DMS79 treated with DMSO at 0.1 percent for 48 hours (cell line): Measurements from ENCODE around the gene MYLK2.

Experiments
- DNase-seq: peaks from one replicate; lab custom pipeline; 2025; lab: John Stamatoyannopoulos, UW

The MYLK2 gene

DNA sequence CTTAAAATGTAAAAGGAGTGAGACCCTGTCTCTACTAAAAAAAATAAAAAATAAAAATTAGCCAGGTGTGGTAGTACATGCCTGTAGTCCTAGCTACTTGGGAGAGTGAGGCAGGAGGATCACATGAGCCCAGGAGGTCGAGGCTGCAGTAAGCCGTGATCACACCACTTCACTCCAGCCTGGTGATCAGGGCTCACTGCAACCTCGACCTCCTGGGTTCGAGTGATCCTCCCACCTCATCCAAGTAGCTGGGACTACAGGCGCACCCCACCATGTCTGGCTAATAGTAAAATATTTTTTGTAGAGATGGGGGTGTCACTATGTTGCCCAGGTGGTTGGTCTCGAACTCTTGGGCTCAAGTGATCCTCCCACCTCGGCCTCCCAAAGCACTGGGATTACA, 34.3 kb downstream of the MYLK2 start:
- DNase-seq: no peak

DNA sequence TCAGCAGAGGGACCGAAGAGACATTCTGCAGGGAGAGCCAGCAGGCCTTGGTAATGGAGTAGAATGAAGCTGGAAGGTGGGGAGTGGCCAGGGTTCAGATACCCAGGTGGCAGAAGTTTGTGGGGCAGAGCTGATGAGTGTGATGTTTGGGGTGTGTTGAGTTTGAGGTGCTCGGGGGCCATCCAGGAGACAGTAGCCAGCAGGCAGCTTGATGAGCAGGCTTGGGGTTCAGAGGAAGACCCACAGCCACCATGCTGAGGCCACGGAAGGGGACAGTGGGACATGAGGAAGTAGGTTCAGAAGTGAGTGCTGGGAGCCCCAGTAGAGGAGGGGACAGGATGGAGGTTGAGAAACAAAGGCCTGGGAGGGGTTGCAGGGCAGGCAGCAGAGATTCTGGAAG, 37.4 kb downstream of the MYLK2 start:
- DNase-seq: no peak

DNA sequence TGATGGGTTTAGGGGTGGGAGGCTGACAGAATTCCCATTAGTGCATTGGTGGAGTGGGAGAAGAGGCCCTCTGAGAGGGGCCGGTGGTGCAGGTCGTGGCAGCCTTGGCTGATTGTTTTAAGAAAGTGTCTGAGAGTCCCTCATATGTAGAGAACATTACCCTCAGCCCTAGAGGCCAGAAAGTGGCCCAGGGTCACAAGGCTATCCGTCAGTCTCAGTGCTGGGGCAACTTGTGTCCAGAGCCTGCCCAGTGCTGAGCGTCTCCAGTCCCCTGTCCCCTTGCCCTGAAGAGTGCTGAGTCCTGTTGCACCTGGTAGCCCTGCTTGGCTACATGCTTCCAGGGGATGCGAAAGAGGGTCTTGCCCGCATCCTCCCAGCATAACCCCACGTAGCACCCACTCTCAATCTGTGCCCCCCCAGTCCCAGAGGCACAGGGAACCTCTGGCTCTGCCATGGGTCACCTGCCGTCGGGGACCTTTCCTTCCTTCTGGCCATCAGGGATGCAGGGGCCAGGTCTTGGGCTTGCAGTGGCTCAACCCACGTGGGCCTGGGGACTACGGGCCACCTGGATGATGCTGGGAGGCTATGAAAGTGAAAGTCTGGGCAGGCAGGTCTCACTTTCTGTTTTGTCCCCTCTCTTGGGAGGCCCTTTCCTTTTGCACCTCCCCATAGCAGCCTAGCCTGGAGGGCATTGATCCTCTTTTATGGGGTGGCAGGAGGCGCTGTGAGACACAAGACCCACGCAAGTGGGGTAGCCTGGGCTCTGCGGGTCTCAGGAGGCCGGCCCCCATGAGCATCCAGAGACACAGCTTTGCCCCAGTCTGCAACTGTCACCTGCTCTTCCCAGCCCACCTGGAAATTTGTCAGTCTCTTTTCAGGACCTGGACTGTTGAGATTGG, 39.0 kb downstream of the MYLK2 start:
- DNase-seq: no peak

DNA sequence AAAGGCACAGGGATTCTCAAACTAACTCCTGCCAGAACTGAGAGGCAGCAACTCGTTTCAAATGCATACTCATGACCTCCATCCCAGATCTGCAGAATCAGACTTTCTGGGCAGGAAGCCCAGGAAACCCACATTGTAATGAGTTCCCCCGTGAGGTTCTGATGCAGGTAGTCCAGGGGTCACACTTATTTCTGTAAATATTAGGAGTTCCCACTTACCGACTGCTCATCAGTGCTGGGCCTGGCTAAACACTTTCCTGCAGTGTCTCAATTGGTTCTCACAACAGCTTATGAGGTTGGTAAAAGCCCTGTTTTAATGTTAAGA, 39.6 kb downstream of the MYLK2 start:
- DNase-seq: no peak

DNA sequence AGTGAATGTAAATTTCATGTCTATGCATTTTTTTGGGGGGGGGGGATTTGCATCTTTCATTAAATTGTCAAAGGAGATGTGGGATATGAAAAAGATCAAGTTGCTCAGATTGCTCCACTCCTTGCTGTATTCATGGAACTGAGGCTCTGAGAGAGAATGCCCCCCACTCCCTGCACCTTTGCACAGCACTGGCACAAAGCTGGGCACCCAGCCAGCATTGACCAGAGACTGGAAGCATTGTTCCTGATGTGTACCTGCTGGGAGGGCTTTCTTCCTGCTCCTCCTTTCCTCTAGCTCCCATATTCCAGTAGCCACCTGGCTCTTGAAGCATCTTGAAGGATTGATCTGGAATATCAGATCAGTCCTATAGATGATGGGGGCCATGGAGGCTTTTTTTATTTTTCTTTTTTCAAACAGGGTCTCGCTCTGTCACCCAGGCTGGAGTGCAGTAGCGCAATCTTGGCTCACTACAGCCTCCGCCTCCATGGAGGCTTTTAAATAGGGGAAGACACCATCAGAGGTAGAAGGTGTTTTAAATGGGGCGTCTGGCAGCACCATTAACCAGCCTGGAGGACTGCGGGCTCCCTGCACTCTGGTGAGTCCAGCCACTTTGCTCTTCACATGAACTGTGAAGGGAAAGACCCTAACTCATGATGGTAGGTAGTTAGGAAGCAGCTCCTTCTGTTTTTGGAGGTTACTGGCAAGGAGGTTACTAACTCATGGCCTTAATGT, 40.3 kb downstream of the MYLK2 start:
- DNase-seq: no peak

DNA sequence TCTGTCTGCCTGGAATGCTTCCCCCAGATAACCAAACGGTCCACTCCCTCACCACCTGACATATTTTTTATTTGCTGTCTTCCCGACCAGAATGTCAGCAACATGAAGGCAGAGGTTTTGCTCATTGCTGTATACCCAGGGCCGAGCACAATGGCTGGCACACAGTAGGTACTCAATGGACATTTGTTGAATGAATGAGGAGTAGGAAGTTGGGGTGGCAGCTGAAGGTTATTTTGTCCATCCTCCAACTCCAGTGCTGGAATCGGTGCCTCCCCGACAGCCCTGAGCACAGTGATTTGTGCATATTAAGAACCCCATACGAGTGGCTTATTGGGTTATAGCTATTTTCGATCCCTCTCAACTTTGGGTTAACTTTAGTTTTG, 40.8 kb downstream of the MYLK2 start:
- no peak for DNase-seq

DNA sequence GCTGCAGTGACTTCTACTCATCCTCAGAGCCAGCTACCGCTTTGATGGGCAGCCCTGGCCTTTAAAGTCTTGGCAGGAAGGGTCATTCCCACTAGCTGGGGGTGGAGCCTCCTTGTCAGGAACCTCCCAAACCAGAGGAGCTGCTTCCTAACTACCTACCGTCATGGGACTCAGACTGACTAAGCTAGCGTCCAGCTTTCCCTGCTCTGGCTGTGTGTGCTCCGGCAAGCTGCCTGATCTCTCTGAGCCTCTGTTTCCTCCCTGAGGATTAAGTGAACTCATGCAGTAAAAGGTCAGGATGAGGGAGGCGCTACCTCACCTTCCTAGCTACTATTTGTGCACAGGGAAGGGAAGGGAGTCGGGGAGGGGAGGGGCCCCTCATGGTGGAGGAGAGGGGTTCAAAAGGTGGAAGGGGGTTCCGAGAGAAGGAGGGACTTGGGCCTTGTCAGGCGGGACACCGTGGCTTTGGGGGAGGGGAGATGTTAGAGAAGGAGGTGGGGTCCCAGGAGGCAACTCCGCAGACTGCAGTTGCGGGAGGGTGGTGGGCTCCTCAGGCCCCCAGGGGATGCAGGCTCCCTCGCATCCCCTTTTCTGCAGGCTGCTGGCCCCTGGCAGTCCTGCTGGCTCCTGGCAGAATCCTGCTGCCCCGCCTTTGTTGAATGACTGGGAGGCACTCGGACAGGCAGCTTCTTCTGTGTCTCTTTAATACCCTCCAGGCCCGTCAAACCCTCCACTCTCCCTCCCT, 41.4 kb downstream of the MYLK2 start:
- no peak for DNase-seq

DNA sequence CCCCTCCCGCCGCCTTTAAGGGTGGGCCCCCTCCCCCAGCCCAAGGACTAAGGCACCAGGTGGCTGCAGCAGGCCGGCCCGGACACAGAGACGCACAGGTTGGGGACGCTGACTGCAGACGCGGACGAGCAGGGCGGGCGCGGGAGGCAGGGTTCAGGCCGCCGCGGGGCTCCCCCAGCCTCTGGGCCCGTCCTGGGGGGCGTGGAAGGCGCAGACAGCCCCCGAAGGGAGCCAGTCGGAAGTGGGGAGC, 41.9 kb downstream of the MYLK2 start:
- DNase-seq: peak; percentile 35

DNA sequence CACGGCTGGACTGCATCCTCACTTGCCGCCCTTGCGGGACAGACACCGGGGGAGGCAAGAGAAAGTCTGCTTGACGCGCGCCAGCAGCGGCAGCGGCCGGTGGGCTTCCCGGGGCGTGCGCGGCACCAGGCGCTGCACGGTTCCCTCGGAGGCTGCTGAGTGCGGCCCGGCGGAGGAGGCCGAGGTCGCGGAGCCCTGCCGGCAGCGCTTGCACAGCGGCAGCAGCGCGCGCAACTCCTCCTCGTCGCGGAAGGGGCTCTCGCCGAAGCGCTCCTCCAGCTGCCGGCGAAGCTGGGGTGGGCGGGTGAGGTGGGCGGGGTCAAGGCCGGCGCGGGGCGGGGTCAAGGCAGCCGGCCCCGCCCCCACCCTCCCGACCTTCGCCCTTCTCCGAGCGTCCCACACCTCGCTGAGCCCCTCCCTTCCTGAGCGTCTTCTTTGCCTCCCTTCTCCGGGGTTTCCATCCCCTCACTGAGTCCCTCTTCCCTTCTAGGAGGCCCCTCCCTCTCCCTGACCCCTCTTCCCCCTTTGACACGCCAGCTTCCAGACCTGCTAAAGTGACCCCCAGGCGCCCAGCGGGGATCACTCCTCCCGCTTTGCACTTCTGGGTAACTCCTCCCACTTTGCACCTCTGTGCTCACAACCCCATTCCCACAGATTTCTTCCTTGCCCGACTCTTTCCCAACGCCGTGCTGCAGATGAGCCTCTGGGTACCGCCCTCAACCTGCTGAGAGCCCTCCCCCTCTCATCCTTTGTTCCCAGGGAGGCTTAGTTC, 42.4 kb downstream of the MYLK2 start:
- peak; percentile 63 for DNase-seq

DNA sequence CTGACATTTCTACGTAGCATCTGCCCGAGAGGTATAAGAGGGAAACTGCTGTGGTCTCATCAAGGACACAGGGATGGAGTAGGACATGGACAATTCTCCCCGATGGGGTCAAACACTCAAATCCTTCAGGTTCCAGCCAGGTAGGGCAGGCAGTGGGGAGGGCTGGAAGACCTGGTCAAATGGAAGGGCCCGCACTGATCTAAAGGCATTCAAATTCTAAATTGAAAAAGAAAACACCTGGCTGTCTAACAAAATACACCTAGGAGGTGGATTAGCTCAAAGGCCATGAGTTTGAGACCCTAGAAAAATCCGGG, 43.0 kb downstream of the MYLK2 start:
- DNase-seq: no peak

DNA sequence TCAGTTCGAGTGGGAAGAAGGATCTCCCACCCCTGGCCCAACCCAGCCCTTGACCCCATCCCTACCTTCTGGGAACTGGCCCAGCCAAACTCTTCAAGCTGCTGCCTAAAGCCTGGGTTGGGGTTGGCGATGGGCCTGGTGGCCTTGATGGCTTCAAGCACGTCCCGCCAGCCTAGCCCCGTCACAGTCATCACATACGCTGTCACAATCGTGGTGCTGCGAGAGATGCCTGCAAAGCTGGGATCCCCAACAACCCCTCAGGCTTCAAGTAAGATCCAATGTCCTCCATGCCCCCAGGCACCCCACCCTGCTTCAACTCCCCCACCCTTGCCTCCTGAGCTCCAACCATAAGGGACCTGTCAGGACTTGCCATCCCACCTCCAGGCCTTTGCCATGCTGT, 43.4 kb downstream of the MYLK2 start:
- DNase-seq: no peak

DNA sequence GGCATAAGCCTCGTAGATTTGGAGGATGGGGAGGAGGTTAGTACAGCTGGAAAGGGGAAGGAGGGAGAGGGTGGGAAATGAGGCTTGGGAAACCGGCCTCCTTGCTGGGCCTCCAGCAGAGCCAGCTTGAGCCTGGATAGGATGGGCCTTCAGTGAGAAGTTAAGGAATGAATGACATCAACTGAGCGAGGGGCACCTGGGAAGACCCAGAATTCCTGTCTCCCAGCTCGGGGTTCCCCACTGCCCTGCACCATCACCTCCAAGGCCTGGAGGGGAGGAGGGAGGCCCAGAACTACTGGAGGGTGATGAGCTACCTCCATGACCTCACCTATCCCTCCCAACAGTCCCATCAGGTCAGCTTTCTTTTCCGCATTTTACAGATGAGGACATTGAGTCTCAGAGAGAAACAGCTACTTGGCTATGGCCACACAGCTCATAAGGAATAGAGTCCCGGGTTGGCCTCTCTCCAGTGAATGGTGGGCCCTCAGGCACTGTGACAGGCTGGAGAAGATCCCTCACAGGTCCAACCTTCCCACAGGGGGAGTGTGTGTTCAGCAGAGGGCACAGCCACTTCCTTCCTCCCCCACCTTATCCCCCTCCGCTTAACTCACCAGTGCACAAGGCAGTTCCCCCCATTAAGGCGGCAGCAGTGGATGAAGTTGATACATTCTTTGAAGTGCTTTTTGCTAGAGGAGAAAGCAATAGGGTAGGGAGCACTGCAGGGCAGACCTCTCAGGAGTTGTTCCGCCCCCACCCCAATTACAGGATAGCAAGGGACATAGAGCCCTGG, 44.3 kb downstream of the MYLK2 start:
- DNase-seq: no peak

DNA sequence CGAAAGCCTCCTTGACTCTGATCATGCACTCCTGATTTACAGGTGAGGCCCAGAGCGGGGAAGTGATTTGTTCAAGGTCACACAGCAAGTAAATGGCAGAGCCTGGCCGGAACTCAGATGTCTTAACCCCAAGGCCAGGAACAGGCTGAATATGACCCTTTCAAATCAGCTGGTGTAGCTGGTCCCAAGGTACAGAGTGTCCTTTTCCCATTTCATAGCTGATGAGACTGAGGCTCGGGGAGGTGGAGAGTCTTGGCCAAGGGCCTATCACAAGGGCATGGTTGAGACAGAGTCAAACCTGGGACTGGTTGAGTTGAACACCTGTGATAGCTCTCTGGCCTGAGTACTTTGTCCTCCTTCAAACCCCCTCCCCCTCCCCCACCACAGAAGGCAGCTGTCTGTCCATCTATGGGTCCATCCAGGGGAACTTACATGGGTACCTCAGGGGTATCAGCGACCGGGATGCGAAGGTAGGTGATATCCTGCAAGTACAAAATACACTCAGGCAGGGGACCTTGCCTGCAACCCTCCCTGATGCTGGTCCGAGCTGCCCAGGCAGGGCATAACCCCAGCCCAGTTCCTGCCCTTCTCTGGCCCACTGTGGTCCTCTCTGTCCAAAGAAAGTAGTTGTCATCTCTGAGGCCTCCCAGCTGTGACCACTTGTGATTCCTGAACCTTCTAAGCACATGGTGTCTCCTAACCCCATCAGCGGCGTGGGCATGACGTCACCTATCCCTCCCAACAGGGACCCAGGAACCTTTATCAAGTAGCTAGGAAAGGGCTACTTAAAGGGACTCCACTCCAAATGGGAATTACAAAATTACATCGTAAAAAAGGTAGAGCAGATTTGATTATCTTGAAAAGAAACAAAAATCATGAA, 45.6 kb downstream of the MYLK2 start:
- DNase-seq: no peak

DNA sequence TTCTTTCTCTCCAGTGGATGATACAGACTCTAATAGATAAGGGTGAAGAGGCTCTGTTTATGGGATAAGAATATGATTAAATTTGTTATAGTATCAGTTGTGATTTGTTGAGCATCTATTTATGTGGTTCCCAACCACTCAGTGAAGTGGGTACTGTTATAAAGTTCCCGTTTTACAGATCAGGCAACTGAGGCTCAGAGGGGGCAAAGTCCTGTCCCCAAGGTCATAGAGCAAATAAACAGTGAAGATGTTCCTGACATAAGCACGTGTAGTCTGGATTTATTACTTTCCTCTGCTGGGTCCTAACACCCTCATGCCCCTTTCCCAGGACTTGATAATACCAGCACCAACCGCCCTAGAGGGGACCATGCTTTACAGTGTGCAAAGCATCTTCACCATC, 47.1 kb downstream of the MYLK2 start:
- no peak for DNase-seq

DNA sequence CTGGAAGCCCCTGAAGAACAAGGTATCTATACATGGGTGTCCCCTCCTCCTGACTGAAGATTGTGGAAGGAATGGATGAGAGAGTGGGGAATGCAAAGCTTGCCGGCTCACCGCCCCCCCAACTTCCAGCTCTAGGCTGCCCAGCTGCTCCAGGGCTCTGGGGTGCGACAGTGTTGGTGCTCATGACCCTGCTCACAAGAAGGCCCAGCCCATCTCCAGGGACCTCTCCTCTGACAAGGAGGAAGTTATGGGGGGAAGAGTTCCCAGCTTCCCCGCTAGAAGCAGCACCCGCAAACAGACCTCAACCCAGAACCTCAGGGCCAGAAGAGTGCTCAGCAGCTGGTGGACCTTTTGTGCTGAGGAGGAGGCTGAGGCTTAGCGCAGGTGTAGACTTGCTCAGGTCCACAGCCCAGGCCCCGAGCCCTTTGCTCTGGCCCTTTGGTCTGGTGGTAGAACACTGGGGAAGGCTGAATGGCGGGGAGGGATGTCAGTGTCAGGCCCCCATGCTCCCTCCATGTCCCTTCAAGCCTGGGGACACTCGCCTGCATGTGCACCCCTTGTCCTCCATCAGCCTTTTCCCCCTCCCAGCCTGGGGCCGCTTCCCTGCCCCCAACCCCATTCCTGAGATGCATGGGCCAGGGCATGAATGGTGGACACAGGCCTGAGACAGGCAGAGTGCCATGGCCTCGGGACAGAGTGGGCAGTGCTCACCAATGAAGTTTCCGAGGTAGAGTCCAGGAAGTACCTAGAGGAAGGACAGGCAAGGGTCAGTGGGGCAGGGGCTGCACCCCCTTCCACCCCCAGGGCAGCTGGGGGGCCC, 49.9 kb downstream of the MYLK2 start:
- DNase-seq: no peak

DNA sequence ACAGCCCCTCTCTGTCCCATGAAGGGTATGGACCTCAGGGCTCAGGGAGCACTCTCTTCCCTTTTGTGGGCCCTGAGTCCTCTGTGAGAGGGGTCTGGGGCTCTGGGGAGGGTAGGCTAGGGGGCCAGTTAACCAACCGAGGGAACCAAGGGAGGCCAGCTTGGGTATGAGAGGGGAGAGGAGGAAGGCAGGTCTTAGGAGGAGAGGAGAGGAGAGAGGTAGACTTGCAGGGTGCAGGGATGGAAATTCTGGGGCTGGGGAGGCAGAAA, 50.5 kb downstream of the MYLK2 start:
- no peak for DNase-seq

DNA sequence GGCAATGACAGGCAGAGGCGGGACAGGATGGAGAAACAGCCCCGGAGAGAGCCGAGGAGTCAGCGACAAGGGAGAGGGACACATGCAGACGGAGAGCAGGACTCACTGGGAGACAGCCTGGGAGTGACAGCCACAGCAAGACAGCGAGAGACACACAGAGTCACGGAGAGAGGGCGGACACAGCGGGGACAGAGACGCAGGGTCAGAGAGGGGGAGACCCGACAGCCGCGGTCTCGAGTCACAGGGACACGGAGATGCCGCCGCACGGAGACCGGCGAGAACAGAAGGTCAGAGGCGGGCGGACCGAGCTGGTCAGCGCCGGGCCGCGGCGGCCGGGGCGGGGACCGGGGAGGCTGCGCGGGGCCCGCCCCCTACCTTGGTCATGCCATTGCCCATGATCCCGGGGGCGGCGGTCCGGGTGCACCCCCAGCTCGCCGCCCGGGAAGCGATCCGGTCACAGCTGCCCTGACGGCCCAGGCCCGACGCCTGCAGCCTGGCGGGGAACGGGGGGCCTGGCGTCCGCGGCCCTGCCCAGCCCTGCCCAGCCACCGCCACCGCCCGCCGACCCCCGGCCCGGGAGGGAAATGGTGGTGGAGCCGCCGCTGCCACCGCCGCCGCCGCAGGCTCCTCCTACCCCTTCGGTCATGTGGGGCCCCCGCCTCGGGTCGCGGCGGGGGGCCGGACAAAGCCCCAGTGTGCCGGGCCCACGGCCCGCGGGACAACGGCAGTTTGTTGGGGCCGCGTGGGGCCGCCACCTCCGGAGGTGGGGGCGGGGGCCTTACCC, 51.0 kb downstream of the MYLK2 start, which contains the start of the genes DUSP15 and TTLL9:
DUSP15 (minus strand) TSS at position 586 of the 784 bp plus-strand sequence; CDS start at position 396, 190 bp downstream.
TTLL9 (plus strand) TSS at position 693 of the 784 bp plus-strand sequence. CDS start 493 bp downstream, outside the sequence.
- peak; percentile 42 for DNase-seq

DNA sequence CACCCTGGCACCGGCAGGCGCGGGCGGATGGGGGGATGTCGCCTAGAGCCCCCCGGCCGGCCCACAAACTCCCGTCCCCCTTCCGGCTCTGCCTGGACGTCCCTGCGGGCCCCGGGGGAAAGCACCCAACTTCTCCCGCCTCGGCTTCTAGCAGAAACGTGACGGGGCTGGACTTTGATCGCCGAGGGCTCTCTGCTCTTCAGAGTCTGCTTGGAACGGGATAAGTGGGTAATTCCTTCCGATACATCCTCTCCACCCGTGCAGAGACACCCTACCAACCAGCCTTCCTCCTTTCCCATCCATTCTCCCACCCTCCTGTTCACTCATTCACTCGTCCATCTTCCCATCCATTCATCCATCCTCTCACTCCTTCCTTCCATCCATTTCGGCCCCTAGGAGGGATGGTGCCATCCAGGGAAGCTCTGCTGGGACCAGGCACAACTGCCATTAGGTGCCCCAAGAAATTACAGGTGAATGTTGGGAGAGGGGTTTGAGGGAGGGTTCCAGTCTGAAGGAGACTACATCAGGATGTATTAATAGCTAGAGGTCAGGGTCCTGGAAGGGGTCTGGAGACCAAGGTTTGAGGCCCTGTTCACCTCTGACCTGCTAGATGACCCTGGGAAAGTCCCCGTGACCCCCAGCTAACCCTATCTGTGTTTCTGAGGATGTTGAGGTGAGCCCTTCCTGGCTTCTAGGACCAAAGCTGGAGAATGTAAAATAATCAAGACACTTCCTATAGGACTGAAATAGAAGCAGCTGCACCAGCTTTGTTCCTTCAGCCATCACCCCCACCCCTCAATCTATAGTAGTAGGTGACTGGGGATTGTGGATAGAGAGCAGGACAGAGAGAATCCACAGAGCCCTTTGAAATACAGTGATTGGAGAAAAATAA, 51.8 kb downstream of the MYLK2 start:
- no peak for DNase-seq
